Brain microvascular endothelial cell (primary cell): ENCODE measurements around the gene ZNF138.
"Not testable (repeated sequence)": the region's sequence is repeated elsewhere in the genome, so short reads cannot be mapped to it uniquely, and the experiment has no call there.

Experiments
- DNase-seq: peaks from one replicate; pipeline ENCODE4 v3.0.0-alpha.2; 2020
- H3K27ac ChIP-seq: fragments of 250-450 bp; sonication (Bioruptor Pico); 2 replicates; pipeline ENCODE4 v1.5.1; 2020; ENCODE audit warnings: mild to moderate bottlenecking, moderate library complexity
- H3K27me3 ChIP-seq: fragments of 250-450 bp; sonication (Bioruptor Pico); replicated peaks from 2 replicates; pipeline ENCODE4 v1.5.1; 2020; ENCODE audit warnings: mild to moderate bottlenecking
- H3K36me3 ChIP-seq: fragments of 250-450 bp; sonication (Bioruptor Pico); replicated peaks from 2 replicates; pipeline ENCODE4 v1.5.1; 2020; ENCODE audit warnings: mild to moderate bottlenecking
- H3K4me3 ChIP-seq: 2 replicates; pipeline ENCODE4 v1.5.1; 2011; ENCODE audit warnings: low read depth, mild to moderate bottlenecking, control low read depth, low read length, moderate library complexity
- CTCF ChIP-seq: IDR thresholded peaks from 2 replicates; pipeline ENCODE4 v1.5.1; 2011; ENCODE audit warnings: low read depth, mild to moderate bottlenecking, moderate library complexity, low read length, control low read depth, inconsistent platforms; ENCODE audit errors: missing control alignments
- in situ Hi-C: cut with HindIII; loops from 2 replicates; pipeline ENCODE4 v1.10.0; 2017; ENCODE audit warnings: low sequenced_read_pairs, low pct_ligation_motif_present

ZNF138 gene

GRCh38 chr7:64832136-64832535, 37.9 kb downstream of the ZNF138 start:
- no peaks in the 10 kb centered on the region for H3K27me3 ChIP-seq
- no peak overlapping the region for H3K27ac ChIP-seq
- no peak for TF ChIP-seq CTCF
- DNase-seq = no peak
- no peaks in the 10 kb centered on the region for H3K36me3 ChIP-seq
- in situ Hi-C loops = no loop called here
- H3K4me3 ChIP-seq = no peak overlapping the region

GRCh38 chr7:64834989-64835388, 40.8 kb downstream of the ZNF138 start:
- in situ Hi-C loops = no loop called here
- H3K27ac ChIP-seq = no peak overlapping the region
- no peak for DNase-seq
- H3K36me3 ChIP-seq = no peaks in the 10 kb centered on the region
- H3K27me3 ChIP-seq = no peaks in the 10 kb centered on the region
- TF ChIP-seq CTCF = no peak
- H3K4me3 ChIP-seq = no peak overlapping the region

- H3K27me3 ChIP-seq, H3K36me3 ChIP-seq, H3K4me3 ChIP-seq, H3K27ac ChIP-seq, in situ Hi-C loops, DNase-seq: not testable (repeated sequence)
These were observed 41.6 kb downstream of the ZNF138 start for GRCh38 chr7:64835856-64836255.

GRCh38 chr7:64838051-64838450, 43.8 kb downstream of the ZNF138 start:
- DNase-seq, H3K36me3 ChIP-seq, in situ Hi-C loops: not testable (repeated sequence)

GRCh38 chr7:64838691-64839090, 44.5 kb downstream of the ZNF138 start:
- no peak for TF ChIP-seq CTCF
- H3K27ac ChIP-seq = no peak overlapping the region
- in situ Hi-C loops = no loop called here
- no peaks in the 10 kb centered on the region for H3K36me3 ChIP-seq
- DNase-seq = no peak
- H3K27me3 ChIP-seq = no peaks in the 10 kb centered on the region
- H3K4me3 ChIP-seq = no peak overlapping the region

More at GRCh38 chr7:64838051-64838450, 43.8 kb downstream of the ZNF138 start:
- not testable (repeated sequence) for H3K27me3 ChIP-seq, H3K27ac ChIP-seq, H3K4me3 ChIP-seq

GRCh38 chr7:64839910-64840309, 45.7 kb downstream of the ZNF138 start:
- H3K27me3 ChIP-seq = no peaks in the 10 kb centered on the region
- H3K4me3 ChIP-seq = no peak overlapping the region
- H3K36me3 ChIP-seq = no peaks in the 10 kb centered on the region
- no peak for TF ChIP-seq CTCF
- in situ Hi-C loops = no loop called here
- DNase-seq = no peak
- no peak overlapping the region for H3K27ac ChIP-seq

GRCh38 chr7:64849250-64849923, 55.2 kb downstream of the ZNF138 start:
- no peak for DNase-seq
- Histone ChIP-seq H3K27ac (no peak overlapping the region), H3K4me3 (no peak overlapping the region), H3K36me3 (no peaks in the 10 kb centered on the region), H3K27me3 (no peaks in the 10 kb centered on the region)
- in situ Hi-C loops = no loop called here
- no peak for TF ChIP-seq CTCF
